ENCODE results near the gene CDH8. TPM values are rescaled to one million over a fixed set of nuclear protein-coding genes. Genes with fewer than 3 reads are reported as not detected.

Gene CDH8
- total and polyA plus RNA-seq, 4 donors = 0.02 to 3.1 (median 0.30) TPM

DNA sequence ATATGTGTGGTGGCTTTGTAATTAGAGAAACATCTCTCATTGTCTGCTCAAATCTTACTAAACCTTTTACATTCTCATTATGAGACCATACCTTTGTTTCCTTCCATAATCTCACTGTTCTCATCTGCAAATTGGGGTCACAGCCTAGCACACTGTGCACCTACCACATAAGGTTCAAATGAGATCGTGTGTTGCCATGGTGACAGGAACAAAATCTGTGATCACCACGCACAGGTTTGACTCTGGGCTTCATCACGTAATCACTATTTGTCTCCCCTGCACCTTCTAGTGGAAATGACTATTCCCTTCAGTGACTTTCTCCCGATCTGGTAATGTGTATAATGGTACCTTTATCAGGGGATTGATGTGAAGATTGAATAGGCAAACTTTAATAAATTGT lies 26.1 kb downstream of the CDH8 start:
- no peaks in the 10 kb centered on the region for H3K36me3 ChIP-seq (ENCODE audit: control insufficient read depth in 4 of 4, insufficient read depth in 4 of 4, low read length in 4 of 4)
- H3K4me1 ChIP-seq (ENCODE audit: control insufficient read depth in 5 of 5, insufficient read depth in 5 of 5, low read length in 5 of 5) = no peaks in the 10 kb centered on the region
- 88 to 93% methylated on average over 4 of the region's 4 CpGs for WGBS, 2 donors
- ATAC-seq (ENCODE audit: insufficient read depth, low FRiP score) = no peak
- no peaks in the 10 kb centered on the region for H3K9me3 ChIP-seq (ENCODE audit: control insufficient read depth in 4 of 4, insufficient read depth in 3 of 4, low read length in 3 of 4)
- DNase-seq = no peak
- H3K27me3 ChIP-seq (ENCODE audit: control insufficient read depth in 3 of 3, insufficient read depth in 3 of 3, low read length in 2 of 3) = no peaks in the 10 kb centered on the region
- TF ChIP-seq, protein P1, sequence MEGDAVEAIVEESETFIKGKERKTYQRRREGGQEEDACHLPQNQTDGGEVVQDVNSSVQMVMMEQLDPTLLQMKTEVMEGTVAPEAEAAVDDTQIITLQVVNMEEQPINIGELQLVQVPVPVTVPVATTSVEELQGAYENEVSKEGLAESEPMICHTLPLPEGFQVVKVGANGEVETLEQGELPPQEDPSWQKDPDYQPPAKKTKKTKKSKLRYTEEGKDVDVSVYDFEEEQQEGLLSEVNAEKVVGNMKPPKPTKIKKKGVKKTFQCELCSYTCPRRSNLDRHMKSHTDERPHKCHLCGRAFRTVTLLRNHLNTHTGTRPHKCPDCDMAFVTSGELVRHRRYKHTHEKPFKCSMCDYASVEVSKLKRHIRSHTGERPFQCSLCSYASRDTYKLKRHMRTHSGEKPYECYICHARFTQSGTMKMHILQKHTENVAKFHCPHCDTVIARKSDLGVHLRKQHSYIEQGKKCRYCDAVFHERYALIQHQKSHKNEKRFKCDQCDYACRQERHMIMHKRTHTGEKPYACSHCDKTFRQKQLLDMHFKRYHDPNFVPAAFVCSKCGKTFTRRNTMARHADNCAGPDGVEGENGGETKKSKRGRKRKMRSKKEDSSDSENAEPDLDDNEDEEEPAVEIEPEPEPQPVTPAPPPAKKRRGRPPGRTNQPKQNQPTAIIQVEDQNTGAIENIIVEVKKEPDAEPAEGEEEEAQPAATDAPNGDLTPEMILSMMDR (IDR thresholded peaks at IDR 0.05; ENCODE audit: control extremely low read depth, extremely low read depth) = no peak
- H3K4me3 ChIP-seq = no peak overlapping the region
- no peak overlapping the region for H3K9ac ChIP-seq (ENCODE audit: insufficient read depth in 1 of 2, low read length in 2 of 2)
- no peak overlapping the region for H3K27ac ChIP-seq (ENCODE audit: low read depth in 1 of 2, low read length in 1 of 2)

DNA sequence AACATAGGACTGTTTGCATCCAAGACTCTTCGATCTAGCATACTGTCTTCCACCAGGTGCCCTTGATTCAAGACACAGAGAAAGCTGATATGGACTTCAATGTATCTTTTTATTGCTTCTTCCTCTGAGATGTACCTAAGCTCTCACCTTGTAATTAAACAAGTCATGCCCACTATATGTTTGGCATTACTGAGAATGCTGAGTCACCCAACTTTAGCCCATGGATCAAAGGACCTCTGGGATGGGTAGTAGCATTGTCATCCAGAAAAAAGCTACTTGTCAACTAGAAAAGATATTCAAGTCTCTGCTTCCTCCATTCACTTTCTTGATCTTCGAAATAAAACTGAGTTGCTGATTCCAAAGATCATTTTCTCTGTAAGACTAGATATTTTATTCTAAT lies 37.8 kb downstream of the CDH8 start:
- Histone ChIP-seq H3K36me3 (ENCODE audit: control insufficient read depth in 4 of 4, insufficient read depth in 4 of 4, low read length in 4 of 4) (no peaks in the 10 kb centered on the region), H3K27ac (ENCODE audit: low read depth in 1 of 2, low read length in 1 of 2) (no peak overlapping the region), H3K9me3 (ENCODE audit: control insufficient read depth in 4 of 4, insufficient read depth in 3 of 4, low read length in 3 of 4) (no peaks in the 10 kb centered on the region), H3K4me3 (no peak overlapping the region), H3K9ac (ENCODE audit: insufficient read depth in 1 of 2, low read length in 2 of 2) (no peak overlapping the region), H3K4me1 (ENCODE audit: control insufficient read depth in 5 of 5, insufficient read depth in 5 of 5, low read length in 5 of 5) (no peaks in the 10 kb centered on the region), H3K27me3 (ENCODE audit: control insufficient read depth in 3 of 3, insufficient read depth in 3 of 3, low read length in 2 of 3) (no peaks in the 10 kb centered on the region)
- no peak for DNase-seq
- TF ChIP-seq, protein P1 (IDR thresholded peaks at IDR 0.05; ENCODE audit: control extremely low read depth, extremely low read depth) = no peak
- ATAC-seq (ENCODE audit: insufficient read depth, low FRiP score) = no peak
- 84 to 92% methylated on average over 2 of the region's 2 CpGs for WGBS, 2 donors

DNA sequence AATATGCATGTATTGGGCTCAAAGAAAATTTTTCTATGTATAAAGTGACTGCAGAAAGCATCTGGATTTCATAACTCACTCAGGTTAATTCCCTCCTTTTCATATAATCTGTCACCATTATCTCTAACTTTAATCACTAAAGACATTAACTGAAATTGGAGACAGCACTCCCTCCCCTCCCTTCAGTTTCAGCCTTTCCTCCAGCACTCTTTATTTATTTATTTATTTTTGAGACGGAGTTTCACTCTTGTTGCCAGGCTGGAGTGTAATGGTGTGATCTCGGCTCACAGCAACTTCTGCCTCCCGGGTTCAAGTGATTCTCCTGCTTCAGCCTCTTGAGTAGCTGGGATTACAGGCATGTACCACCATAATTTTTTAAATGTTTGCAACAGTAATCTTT lies 43.1 kb downstream of the CDH8 start:
- TF ChIP-seq, protein P1 (IDR thresholded peaks at IDR 0.05; ENCODE audit: control extremely low read depth, extremely low read depth) = no peak
- Histone ChIP-seq H3K9me3 (ENCODE audit: control insufficient read depth in 4 of 4, insufficient read depth in 3 of 4, low read length in 3 of 4) (no peaks in the 10 kb centered on the region), H3K4me3 (no peak overlapping the region), H3K36me3 (ENCODE audit: control insufficient read depth in 4 of 4, insufficient read depth in 4 of 4, low read length in 4 of 4) (no peaks in the 10 kb centered on the region), H3K27me3 (ENCODE audit: control insufficient read depth in 3 of 3, insufficient read depth in 3 of 3, low read length in 2 of 3) (no peaks in the 10 kb centered on the region), H3K4me1 (ENCODE audit: control insufficient read depth in 5 of 5, insufficient read depth in 5 of 5, low read length in 5 of 5) (no peaks in the 10 kb centered on the region), H3K27ac (ENCODE audit: low read depth in 1 of 2, low read length in 1 of 2) (no peak overlapping the region), H3K9ac (ENCODE audit: insufficient read depth in 1 of 2, low read length in 2 of 2) (no peak overlapping the region)
- ATAC-seq (ENCODE audit: insufficient read depth, low FRiP score) (no peak), DNase-seq (no peak)
- 49 to 64% methylated on average over 3 of the region's 3 CpGs for WGBS, 2 donors

DNA sequence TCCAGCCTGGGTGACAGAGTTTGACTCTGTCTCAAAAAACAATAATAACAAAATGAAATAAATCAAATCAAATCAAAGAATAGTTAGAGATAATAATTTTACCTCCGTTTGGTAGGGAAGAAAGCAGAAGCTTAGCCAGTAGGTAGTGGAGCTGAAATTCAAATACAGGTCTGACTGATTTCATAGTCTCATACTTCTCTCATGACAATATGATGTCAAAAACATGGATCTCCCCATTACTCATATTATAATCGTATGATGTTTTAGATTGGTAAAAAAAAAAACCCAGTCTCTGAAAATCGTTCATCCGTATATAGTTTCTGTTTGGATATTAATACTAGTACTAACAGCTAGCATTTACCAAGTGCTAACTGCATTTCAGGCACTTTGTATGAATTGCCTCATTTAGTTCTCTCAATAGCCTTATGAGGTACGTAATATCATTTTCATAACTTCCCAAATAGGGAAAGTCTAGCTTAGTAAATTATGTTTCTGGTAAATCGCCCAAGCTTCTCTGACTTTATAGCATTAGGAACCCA lies 48.7 kb downstream of the CDH8 start:
- Histone ChIP-seq H3K9ac (ENCODE audit: insufficient read depth in 1 of 2, low read length in 2 of 2) (no peak overlapping the region), H3K36me3 (ENCODE audit: control insufficient read depth in 4 of 4, insufficient read depth in 4 of 4, low read length in 4 of 4) (no peaks in the 10 kb centered on the region), H3K27me3 (ENCODE audit: control insufficient read depth in 3 of 3, insufficient read depth in 3 of 3, low read length in 2 of 3) (no peaks in the 10 kb centered on the region), H3K4me3 (no peak overlapping the region), H3K27ac (ENCODE audit: low read depth in 1 of 2, low read length in 1 of 2) (no peak overlapping the region), H3K4me1 (ENCODE audit: control insufficient read depth in 5 of 5, insufficient read depth in 5 of 5, low read length in 5 of 5) (no peaks in the 10 kb centered on the region), H3K9me3 (ENCODE audit: control insufficient read depth in 4 of 4, insufficient read depth in 3 of 4, low read length in 3 of 4) (no peaks in the 10 kb centered on the region)
- DNase-seq (no peak), ATAC-seq (ENCODE audit: insufficient read depth, low FRiP score) (no peak)
- WGBS, 2 donors = 84 to 85% methylated on average over 6 of the region's 6 CpGs
- TF ChIP-seq, protein P1 (IDR thresholded peaks at IDR 0.05; ENCODE audit: control extremely low read depth, extremely low read depth) = no peak
